NCI-H82 treated with DMSO at 0.1 percent for 48 hours (cell line): ENCODE measurements around the gene CEP57L1.

Experiments
- DNase-seq: peaks from one replicate; lab custom pipeline; 2025; ENCODE audit not compliant: unreplicated experiment; lab: John Stamatoyannopoulos, UW

The CEP57L1 gene

DNA sequence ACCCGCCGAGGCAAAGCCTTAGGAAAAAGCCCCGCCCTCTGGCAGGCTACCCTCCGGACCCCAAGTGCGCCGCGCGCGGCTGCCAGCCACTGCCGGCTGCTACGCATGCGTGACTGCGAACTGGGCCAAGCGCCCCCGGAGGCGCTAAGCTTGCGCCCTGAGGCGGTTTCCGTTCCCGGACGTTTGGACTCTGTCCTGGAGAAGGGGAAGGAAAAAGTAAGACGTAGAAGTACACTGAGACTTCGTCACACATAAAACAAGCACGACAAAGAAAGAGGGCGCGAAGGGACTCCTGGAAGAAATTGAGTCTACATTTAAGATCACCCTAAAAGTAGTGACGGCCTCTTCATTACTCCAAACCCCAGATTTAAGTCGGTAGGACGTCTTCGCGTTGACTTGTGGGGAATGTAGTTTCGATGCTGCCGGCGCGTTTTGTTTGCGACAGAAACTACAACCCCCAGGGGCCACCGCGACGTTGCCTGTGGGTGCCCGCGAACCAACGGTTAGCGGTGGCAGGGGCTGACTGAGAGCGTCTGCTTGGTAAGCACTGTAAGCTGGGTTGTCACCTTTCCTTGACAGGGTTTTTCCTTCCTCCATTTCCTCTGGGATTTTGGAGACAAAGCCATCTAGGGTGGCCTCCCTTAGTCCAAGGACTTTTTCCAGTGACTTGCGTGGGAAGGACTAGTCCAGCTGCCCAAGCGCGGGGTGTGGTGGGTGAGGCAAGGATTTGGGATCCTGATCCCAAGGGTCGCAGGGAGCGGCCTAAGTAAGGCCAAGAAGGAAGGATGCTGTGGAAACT lies at the start of gene CEP57L1:
Gene CEP57L1, plus strand, starts transcription at position 472 of the 799 bp plus-strand sequence. CDS start 49,715 bp downstream, outside the sequence.
- DNase-seq, result peak; percentile 95

DNA sequence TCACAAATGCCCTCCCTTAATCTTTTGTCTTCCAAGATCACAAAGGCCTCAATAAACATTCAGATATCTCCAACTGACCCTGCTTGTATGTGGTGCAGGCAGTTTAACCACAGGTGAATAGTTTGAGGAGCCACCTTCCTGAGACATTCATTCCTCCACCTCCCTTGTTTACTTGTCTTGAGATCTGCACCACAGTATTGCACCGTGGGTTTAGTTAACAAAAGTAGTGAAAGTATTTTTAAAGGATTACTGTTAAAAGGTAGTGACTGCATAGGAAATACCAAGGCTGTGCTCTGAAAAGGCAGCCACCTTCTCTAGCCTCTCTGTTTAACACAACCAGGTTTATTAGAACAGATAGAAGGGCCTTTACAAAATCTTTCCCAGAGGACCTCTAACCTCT lies 47.1 kb upstream of the CEP57L1 start:
- DNase-seq, result no peak

DNA sequence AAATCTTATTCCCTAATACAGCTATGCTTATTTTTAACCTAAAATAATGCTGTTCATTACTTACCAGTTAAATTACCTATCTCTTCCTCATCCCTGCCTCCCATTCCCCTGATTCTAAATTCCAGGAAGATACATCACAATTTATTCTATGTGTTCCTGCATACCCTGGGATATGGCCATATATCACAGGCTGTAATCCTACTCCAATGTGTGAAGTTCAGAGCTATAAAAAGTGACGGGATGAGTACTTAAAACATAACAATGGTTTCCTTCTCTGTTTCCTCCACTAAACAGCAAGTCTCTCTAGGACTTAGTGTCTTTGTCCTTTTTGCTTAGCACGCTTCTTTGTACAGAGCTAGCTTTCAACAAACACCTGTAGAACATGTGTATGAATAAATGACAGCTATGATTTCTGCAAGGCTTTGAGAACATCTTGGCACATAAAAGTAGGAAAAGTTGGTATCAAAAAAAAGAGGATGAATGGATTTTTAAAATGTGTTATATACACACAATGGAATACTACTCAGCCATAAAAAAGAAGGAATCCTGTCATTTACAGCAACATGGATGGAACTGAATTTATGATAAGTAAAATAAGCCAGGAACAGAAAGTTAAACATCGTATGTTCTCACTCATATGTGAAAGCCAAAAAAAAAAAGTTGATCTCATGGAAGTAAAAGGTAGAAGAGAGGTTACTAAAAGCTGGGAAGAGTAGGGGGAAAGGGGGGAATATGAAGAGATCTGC lies 46.5 kb upstream of the CEP57L1 start:
- no peak for DNase-seq

DNA sequence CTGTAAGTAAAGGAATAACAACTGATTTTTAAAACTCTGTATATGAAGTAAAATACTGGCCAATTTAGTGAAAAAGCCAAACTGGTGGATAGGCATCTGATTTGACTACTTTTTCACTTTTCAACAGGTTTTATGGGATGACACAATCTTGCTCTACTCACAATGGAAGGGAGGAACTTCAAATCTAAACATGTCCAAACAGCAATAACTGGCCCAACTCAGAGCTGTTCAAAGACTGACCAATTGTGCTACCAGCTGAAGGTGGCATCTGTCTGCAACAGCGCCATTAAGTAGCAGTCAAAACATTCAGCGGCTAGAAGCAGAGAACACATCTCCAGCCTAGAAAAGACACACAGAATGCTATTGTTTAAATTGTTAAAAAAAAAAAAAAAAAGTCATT lies 45.3 kb upstream of the CEP57L1 start:
- DNase-seq, result no peak

DNA sequence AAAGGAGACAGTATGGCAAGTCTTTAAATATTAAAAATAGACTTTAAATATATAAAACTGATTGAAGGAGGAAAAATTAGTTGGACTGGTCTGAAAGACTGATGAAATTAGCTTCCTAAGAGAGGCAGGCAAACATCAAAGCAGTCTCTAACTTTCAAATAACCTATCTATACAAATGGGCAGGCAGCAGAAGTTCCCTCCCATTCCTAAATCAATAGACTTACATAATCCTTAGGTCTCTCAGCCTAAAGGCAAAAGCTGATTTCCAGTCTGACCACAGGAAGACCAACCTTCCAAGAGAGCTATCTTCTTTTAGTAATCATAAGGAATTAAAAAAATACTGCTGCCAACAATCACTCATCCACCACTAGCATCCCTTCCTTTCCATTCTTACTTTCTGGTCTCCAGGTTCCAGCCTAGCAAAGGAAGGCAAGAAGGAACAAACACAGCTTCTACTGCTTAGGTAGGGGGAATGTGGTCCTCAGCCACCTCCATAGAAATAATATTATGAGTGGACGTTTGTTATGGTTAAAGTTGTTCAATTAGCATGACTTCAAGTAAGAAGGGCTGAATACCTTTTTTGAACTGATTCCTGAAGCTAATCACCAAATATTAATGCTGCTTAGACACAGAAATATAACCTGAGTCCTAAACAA lies 44.7 kb upstream of the CEP57L1 start:
- DNase-seq, result peak; percentile 48

DNA sequence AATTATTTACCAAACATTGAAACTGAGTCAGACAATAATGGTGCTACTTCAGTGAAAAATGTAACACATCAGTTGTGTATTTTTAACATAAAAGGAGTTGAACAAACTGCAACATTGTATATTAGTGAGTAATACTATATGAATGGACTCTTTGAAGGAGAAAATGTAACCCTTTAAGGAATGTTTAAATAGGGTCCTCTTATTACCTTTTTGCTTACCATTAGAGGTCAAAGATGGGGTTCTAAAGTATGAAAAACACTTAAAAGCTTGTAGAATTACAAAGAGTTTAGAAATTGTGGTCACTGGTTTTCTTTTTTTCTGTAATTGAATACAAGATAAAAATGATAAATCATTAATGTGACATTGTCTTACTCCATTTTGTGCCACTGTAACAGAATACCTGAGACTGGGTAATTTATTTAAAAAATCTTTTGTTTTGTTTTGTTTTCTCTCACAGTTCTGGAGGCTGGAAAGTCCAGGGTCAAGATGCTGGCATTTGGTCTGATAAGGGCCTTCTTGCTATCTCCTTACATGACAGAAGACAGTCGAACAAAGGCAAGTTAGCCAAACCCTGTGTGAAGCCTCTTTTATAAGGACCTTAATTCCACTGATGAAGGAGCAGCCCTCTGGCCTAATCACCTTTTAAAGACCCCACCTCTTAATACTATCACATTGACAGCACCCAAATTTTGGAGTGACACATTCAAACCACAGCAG lies 43.8 kb upstream of the CEP57L1 start:
- peak; percentile 65 for DNase-seq

DNA sequence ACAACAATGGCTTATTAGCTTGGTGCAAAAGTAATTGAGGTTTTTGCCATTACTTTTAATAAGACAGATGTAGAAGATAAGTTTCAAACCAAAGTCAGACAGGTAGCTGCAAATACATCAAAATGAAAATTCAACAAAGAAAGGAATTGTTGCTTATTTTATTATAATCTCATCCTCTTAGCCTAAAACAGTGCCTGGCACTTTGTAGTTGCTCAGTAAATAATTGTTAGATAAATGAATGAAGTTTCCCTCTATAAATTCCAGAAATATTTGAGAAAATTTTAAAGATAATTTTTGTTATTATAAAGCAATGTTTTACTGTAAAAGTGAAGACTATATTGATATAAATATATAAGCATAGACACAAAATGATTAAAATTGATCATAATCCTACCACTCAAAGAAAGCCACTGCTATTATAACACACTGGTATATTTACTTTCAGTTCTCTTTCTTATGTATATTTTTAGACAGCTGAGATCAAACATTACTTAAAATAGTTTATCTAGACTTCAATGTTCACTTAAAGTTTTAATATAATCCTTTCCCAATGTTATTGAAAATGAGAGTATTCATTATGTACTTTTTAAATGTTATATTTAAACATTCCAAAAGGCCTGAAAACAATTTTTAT lies 43.2 kb upstream of the CEP57L1 start:
- no peak for DNase-seq

DNA sequence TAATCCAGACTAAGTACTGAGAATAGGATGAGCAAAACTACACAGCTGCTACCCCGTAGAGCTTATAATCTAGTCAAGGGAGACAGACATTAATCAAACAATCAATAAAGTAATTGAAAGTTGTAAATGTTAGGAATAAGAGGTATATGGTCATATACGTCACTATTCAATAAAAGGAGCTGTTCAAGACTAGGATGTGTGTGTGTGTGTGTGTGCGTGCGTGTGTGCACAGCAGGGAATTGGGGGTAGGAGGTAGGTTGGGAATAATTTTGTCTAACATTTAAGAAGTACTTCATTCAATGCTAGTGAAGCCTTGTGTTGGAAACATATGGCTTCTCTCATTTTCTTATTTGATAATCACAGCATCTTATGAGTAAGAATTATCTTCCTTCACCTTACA lies 42.5 kb upstream of the CEP57L1 start:
- DNase-seq, result peak; percentile 85

DNA sequence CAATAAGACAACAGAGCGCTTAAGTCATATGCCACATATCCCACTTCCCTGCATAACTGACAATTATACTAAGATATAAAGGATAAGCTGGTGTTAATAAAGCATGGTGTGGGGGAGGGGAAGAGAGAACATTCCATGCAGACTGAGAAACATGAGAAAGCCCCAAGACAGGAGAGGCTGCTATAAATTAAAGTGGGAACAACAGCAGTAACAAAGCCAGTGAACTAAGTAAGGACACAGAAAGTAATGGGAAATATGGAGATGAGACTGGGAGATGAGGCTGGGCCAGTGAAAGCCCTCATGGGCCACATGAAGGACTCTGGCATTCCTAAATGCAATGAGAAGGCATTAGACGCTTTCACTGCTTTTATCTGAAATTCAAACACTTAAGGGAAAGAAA lies 42.0 kb upstream of the CEP57L1 start:
- peak; percentile 79 for DNase-seq

DNA sequence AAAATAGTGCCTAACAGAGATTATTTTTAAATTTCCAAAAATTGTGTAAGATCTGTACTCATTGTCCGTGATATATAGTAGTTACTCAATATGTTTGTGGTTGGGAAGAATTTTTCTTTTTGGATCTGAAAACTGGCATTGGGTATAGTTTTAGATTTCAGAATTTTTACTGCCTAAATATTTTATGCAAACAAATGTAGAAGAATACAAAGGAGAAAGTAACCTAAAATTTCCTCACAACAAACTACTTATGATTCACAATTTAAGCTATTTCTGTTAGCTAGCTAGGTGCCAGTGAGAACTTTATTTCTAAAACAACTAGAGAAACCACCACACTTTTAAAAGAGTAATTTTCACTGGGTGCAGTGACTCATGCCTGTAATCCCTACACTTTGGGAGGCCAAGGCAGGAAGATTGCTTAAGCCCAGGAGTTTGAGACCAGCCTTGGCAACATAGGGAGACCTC lies 39.5 kb upstream of the CEP57L1 start:
- no peak for DNase-seq

DNA sequence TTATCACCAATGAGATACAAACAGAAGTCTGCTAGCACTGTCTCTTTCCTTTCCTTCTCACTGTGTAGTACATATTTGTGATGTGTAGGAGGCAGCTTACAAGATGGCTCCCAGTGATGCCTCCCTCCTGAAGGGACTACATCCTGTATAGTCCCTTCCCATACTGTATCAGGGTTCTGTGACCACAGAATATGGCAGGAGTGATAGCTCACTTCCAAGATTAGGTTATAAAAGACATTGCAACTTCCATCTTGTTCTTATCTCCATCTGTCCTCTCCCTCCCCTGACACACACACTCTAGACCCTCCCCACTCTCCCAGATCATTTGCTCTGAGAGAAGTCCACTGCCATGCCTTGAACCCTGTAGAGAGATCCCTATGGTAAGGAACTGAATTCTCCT lies 38.6 kb upstream of the CEP57L1 start:
- no peak for DNase-seq

DNA sequence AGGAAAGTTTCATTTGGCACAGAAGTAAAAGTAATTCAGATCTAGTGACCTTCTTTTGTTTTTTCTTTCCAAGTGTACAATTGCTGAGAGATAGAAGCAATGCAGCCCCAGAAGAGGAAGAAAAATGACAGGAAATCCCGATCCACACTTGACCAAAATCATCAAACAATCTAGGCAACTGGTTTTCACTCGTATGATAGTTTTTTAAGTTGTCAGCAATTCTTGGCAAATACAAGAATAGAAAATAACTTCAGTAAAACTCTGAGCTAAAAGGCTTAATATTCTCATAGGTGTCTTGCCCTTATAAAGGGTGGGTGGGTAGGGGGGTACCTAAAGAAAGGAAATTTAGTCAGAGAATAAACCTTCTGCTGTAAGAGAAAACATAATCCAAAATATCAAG lies 36.7 kb upstream of the CEP57L1 start:
- DNase-seq, result no peak

DNA sequence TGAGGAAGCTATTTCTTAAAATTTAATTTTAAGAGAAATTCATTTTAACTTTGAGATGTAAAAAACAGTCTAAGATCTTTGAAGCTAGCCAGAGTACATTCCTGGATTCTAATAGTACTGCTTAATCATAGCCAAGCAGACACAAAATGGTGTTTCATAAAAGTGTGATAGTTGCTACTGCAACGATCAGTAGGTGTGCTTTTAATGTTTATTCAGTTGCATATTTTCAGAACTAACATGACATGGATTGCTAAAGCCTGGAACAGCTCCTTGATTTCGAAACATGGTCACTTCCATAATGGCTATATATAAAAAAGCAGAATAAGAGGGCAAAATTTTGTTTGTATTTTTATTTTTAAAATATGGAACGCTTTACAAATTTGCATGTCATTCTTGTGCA lies 36.2 kb upstream of the CEP57L1 start:
- no peak for DNase-seq

DNA sequence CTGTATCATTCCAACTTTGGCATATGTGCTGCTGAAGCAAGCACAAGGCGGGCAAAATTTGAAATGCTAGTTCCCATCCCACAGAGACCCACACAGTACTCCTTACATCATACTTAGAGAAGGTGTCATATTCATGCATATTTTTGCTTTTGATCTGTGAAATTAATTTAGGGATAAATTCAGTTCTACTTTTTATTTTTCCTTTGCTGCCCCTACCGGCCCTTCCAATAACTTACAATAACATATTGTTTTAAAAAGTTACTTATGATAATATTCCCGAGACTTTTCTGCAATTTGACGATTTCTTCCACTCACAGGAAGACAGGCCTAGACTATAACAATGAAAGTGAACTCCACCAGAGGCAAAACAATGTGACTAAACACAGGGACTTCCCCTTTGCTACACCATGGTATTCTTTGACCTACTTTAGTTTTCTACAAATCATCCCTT lies 35.7 kb upstream of the CEP57L1 start:
- DNase-seq, result no peak

DNA sequence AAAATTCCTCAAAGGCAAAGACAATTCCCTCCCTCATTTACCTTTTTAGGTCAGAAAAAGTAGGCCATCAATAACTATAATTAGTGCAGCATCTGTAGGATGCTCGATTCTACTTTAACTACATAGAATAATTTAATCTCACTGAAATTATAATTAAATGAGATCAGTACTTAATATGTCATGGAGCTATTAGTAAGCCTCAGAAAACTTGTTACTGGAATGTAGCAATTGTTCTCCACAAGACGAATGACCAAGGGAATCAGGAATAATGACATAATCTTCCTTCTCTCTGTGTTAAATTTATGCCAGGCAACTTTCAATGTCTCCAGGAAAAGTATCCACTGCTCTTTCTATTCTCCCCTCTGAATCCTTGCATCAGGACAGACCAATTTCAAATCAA lies 34.7 kb upstream of the CEP57L1 start:
- no peak for DNase-seq

DNA sequence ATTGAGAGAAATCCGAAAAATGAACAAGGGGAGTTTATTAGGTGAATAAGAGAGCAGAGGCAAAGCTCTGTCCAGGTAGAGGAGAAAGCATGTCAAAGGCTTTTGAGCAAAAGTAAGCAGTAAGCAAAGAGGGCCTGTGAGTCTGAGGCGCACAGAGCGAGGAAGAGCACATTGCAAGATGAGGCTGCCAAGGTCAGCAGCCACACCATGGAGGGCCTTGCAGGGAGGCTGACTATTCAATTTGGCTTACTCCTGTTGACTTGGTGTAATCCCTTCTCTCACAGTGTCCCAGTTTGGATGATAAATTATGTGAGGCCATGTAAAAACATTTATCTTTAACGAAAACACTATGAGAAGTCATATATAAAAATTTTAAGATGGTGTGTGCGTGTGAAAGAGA lies 33.1 kb upstream of the CEP57L1 start:
- DNase-seq, result no peak

DNA sequence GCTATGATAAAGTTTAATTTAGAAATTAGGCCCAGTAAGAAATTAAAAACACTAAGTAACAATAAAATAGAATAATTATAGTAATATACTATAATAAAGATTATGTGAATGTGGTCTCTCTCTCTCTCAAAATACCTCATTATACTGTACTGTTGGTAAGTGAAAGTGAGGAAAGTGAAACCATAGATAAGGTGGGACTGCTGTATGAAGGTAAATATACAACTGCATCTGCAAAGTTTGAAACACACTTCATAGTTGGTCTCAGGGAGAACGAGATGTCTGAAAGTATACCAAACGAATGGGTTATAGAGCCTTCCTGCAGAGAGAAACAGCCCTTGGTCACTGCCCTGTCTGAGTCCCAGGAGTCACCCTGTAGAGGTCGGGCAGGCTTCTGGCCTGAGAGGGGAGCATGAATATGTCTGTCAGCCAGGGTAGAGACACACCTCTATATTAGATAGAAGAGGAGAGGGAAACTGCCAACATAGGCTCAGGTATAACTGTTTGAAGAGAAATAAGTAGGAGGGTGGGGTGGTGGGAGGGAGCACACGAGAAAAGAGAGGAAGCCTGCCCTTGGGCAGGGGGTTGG lies 32.4 kb upstream of the CEP57L1 start:
- DNase-seq, result no peak

DNA sequence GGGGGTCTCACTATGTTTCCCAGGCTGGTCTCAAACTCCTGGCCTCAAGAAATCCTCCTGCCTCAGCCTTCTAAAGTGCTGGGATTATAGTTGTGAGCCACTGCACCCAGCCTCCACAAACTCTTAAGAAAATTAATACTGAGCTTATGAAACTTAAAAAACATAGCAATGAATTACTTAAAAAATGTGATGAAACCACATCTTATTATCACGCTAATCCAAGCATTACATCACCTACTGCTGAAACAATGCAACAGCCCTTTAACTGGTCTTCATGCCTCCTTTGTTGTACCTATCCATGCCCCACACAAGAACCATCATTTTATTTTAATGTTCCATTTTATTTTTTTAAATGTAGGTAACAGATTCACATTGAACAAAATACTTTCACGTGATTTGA lies 25.6 kb upstream of the CEP57L1 start:
- DNase-seq, result no peak

DNA sequence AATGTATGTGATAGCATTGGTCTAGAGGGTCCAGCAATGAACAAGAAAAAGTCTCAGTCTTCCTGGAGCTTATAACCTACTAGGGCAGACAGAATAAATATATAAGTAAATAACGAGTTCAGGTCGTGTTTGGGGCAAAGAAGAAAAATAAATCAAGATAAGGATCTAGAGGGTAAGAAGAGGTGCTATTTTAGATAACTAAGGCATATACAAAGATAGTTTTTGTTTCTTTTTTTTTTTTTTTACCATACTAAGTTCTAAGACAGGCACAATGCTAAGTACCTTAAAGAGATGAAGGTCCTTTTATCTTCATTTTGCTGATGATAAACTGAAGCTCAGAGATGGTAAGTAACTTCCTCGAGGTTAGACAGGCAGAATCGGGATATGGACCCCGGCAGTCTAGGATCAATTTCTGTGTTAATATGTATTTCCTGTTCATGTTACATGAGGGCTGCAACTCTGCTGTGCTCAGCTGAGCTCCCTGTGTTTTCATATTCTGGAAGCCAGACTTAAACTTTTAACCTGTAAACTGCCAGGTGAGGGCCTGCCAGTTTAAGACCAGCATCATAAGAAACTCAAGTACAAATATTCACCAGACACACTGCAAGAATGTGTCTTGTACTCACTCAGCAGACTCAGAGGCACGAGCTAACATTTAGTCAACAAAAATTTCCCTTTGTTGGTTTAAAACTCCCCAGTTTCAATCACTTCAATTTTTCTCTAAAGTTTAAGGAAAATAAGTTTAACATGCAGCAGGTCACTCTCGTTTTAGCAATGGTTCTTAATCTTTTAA lies 24.0 kb upstream of the CEP57L1 start:
- no peak for DNase-seq
